ENCODE data around the gene ENTPD8. TPM values are rescaled to one million over a fixed set of nuclear protein-coding genes. Genes with fewer than 3 reads are reported as not detected.

The ENTPD8 gene
- total and polyA plus RNA-seq, 2 experiments from 2014 or later, result 7.1 to 16.5 TPM

DNA sequence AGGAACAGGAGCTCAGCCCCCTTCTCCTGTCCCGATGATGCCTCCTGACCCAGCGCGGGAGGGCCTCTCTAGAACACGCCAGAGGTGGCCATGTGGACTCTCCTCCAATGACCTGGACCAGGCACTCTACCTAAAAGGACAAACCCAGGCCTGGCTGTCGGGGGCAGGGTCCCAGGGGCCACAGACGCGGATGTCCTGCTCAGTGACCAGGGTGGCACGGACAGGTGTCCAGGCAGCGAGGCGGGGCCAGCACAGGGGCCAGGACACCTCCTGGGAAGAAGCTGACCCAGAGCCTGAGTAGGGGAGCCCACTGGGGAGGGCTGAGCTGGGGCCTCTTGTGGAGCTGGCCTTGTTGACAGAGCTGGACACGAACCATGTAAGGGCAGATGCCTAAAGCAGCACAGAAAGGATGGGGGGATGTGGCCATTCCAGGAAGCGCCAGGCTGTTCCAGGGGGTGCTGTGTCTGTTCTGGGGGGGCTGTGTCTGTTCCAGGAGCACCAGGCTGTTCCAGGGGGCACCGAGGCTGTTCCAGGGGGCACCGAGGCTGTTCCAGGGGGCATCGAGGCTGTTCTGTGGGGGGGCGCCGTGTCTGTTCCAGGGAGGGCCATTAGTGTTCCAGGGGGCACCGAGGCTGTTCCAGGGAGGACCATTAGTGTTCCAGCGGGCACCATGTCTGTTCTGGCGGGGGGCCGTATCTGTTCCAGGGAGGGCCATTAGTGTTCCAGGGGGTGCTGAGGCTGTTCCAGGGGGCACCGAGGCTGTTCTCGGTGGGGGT lies 48.7 kb downstream of the ENTPD8 start:
- TF ChIP-seq, protein P1, sequence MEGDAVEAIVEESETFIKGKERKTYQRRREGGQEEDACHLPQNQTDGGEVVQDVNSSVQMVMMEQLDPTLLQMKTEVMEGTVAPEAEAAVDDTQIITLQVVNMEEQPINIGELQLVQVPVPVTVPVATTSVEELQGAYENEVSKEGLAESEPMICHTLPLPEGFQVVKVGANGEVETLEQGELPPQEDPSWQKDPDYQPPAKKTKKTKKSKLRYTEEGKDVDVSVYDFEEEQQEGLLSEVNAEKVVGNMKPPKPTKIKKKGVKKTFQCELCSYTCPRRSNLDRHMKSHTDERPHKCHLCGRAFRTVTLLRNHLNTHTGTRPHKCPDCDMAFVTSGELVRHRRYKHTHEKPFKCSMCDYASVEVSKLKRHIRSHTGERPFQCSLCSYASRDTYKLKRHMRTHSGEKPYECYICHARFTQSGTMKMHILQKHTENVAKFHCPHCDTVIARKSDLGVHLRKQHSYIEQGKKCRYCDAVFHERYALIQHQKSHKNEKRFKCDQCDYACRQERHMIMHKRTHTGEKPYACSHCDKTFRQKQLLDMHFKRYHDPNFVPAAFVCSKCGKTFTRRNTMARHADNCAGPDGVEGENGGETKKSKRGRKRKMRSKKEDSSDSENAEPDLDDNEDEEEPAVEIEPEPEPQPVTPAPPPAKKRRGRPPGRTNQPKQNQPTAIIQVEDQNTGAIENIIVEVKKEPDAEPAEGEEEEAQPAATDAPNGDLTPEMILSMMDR (IDR thresholded peaks at IDR 0.05; ENCODE audit: poor library complexity), result no peak
- TF ChIP-seq EZH2phosphoT487 (IDR thresholded peaks at IDR 0.05; ENCODE audit: low read depth, severe bottlenecking, unreplicated experiment) (no peak), EZH2 (IDR thresholded peaks at IDR 0.05; ENCODE audit: borderline replicate concordance) (no peak)
- DNase-seq (ENCODE audit: low spot score), result no peak
- no peak overlapping the region for H2AFZ ChIP-seq
- H3K9me3 ChIP-seq (ENCODE audit: low read depth), result no peaks in the 10 kb centered on the region
- no peaks in the 10 kb centered on the region for H3K9me2 ChIP-seq (replicated peaks; ENCODE audit: insufficient read depth)
- no peaks in the 10 kb centered on the region for H3K36me3 ChIP-seq (replicated peaks; ENCODE audit: insufficient read depth, low read depth)
- no peak overlapping the region for H3K4me2 ChIP-seq
- no peaks in the 10 kb centered on the region for H3K4me1 ChIP-seq (ENCODE audit: insufficient read depth)
- H3K4me3 ChIP-seq, result no peak overlapping the region
- H3K27me3 ChIP-seq, result no peaks in the 10 kb centered on the region
- H3K27ac ChIP-seq, result no peak overlapping the region
- peaks cover 3% of the 10 kb centered on the region for H3K79me2 ChIP-seq
- WGBS (ENCODE audit: low lambda C conversion rate, missing lambda C conversion rate), result 98% methylated on average over 20 of the region's 23 CpGs
- no peaks in the 10 kb centered on the region for H4K20me1 ChIP-seq (ENCODE audit: insufficient read depth, poor library complexity, severe bottlenecking)

DNA sequence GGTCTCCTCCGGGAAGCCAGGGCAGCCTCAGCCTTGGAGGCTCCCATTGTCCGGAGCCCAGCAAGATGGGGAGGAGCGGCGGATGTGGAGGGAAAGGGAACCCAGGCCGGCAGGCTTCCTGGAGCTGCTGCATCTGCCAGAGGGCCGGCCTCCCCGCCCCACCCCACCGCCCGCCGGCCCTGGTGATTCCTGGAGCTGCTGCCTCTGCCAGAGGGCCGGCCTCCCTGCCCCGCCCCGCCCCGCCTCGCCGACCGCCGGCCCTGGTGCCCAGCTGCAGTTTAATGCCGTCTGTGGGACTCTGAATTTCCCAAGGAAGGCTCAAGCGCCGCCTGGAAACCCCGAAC lies 49.8 kb downstream of the ENTPD8 start:
- Histone ChIP-seq H4K20me1 (ENCODE audit: insufficient read depth, poor library complexity, severe bottlenecking) (no peaks in the 10 kb centered on the region), H3K9me3 (ENCODE audit: low read depth) (no peaks in the 10 kb centered on the region), H3K9me2 (replicated peaks; ENCODE audit: insufficient read depth) (no peaks in the 10 kb centered on the region), H2AFZ (no peak overlapping the region), H3K4me2 (no peak overlapping the region), H3K4me1 (ENCODE audit: insufficient read depth) (no peaks in the 10 kb centered on the region), H3K36me3 (replicated peaks; ENCODE audit: insufficient read depth, low read depth) (no peaks in the 10 kb centered on the region), H3K27me3 (no peaks in the 10 kb centered on the region), H3K27ac (no peak overlapping the region), H3K4me3 (no peak overlapping the region), H3K79me2 (no peaks in the 10 kb centered on the region)
- 94% methylated on average over 11 of the region's 22 CpGs for WGBS (ENCODE audit: low lambda C conversion rate, missing lambda C conversion rate)
- no peak for DNase-seq (ENCODE audit: low spot score)
- TF ChIP-seq, protein P1 (IDR thresholded peaks at IDR 0.05; ENCODE audit: poor library complexity), result no peak

DNA sequence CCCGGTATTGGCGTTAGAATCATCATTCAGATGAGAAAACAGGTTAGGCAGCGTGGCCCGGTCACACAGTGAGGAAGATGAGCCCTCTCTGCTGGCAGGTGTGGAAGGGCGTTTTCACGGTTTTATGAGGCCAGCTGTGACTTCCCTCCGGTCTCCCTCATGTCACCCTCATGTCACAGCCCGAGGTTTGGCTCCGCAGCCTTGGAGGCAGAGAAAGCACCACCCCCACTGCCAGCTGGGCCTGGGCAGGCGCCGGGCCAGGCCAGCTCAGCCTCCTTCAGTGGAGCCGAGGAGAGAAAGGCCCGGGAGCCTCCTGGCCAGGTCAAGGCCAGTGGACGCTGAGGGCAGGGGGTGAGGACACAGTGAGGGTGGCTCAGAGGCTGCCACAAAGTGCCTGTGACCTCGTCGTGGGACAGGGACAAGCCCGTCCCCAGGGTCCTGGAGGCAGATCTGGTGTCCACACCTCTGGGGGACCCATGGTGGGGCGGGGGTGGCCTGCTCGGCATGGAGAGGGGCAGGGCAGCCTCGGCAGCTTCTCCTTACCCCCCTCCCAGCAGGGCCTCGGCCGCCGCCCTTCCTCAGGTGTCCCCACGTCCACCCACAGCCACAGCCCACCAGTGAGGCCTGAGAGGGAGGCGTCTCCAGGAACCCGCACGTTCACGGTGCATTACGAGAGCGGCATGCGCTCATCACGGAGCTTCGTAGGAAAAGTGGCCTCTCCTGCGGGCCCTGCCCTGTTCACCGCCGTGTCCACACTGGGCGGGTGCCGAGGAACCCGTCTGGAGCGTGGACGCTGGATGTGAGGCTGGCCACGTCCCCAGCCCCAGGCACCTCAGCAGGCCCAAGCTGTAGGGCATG lies 50.4 kb downstream of the ENTPD8 start:
- no peaks in the 10 kb centered on the region for H3K27me3 ChIP-seq
- H3K27ac ChIP-seq, result no peak overlapping the region
- no peaks in the 10 kb centered on the region for H3K36me3 ChIP-seq (replicated peaks; ENCODE audit: insufficient read depth, low read depth)

More for the DNA sequence above, 50.4 kb downstream of the ENTPD8 start:
- no peaks in the 10 kb centered on the region for H3K79me2 ChIP-seq
- DNase-seq (ENCODE audit: low spot score), result no peak
- no peak overlapping the region for H3K4me2 ChIP-seq
- TF ChIP-seq, protein P1 (IDR thresholded peaks at IDR 0.05; ENCODE audit: poor library complexity), result no peak
- TF ChIP-seq EZH2 (IDR thresholded peaks at IDR 0.05; ENCODE audit: borderline replicate concordance), result no peak
- TF ChIP-seq EZH2phosphoT487 (IDR thresholded peaks at IDR 0.05; ENCODE audit: low read depth, severe bottlenecking, unreplicated experiment), result no peak
- H3K4me1 ChIP-seq (ENCODE audit: insufficient read depth), result no peaks in the 10 kb centered on the region
- no peak overlapping the region for H2AFZ ChIP-seq
- no peak overlapping the region for H3K4me3 ChIP-seq
- H4K20me1 ChIP-seq (ENCODE audit: insufficient read depth, poor library complexity, severe bottlenecking), result no peaks in the 10 kb centered on the region
- H3K9me3 ChIP-seq (ENCODE audit: low read depth), result no peaks in the 10 kb centered on the region
- H3K9me2 ChIP-seq (replicated peaks; ENCODE audit: insufficient read depth), result no peaks in the 10 kb centered on the region
- WGBS (ENCODE audit: low lambda C conversion rate, missing lambda C conversion rate), result 92% methylated on average over 42 of the region's 42 CpGs

Measured in hepatocyte (in vitro differentiated cells).